ENCODE data around the gene EFCAB6. TPM values are rescaled to one million over a fixed set of nuclear protein-coding genes. Genes with fewer than 3 reads are reported as not detected.

The EFCAB6 gene
- total RNA-seq, 1 experiment from 2014 or later: 0.94 TPM

DNA sequence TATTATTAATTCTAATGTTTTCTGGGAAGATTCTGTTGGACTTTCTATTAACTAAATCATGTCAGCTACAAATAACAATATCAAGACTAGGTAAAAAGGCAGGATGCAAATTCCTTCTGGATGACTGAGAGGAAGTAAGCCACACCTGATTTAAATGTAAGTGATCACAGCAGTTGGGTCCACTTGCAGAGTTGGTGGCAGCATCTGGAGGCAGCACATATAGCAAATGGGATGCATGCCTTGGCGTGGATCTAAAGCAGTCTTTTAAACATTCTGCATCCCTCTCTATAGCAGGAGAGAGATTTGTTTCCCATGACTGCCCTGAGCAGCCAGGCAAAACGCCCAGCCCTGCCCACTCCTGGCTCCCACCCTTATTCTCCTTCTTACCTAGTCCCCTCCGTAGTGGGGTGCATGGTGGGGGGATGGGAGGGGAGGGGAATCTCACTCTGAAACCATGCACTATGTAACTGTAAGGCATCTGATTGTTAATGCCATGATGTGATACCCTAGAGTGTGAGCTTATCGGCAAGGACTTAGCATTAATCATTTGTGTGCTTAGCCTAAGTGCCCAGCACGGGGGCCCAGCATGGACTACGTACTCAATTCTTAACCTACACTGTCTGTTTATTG is 130.3 kb downstream of the EFCAB6 start (continued):
- TF ChIP-seq, protein P1, sequence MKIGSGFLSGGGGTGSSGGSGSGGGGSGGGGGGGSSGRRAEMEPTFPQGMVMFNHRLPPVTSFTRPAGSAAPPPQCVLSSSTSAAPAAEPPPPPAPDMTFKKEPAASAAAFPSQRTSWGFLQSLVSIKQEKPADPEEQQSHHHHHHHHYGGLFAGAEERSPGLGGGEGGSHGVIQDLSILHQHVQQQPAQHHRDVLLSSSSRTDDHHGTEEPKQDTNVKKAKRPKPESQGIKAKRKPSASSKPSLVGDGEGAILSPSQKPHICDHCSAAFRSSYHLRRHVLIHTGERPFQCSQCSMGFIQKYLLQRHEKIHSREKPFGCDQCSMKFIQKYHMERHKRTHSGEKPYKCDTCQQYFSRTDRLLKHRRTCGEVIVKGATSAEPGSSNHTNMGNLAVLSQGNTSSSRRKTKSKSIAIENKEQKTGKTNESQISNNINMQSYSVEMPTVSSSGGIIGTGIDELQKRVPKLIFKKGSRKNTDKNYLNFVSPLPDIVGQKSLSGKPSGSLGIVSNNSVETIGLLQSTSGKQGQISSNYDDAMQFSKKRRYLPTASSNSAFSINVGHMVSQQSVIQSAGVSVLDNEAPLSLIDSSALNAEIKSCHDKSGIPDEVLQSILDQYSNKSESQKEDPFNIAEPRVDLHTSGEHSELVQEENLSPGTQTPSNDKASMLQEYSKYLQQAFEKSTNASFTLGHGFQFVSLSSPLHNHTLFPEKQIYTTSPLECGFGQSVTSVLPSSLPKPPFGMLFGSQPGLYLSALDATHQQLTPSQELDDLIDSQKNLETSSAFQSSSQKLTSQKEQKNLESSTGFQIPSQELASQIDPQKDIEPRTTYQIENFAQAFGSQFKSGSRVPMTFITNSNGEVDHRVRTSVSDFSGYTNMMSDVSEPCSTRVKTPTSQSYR (CRISPR knock-in tag; IDR thresholded peaks at IDR 0.05): no peak
- TF ChIP-seq SMAD4 (CRISPR knock-in tag; IDR thresholded peaks at IDR 0.05) (no peak), TP53 (CRISPR knock-in tag; IDR thresholded peaks at IDR 0.05) (no peak), CBFB (CRISPR knock-in tag; IDR thresholded peaks at IDR 0.05; ENCODE audit: low read depth) (no peak), RORB (CRISPR knock-in tag; IDR thresholded peaks at IDR 0.05) (no peak), MYBL2 (CRISPR knock-in tag; IDR thresholded peaks at IDR 0.05) (no peak), TEAD1 (CRISPR knock-in tag; IDR thresholded peaks at IDR 0.05) (no peak), ZMAT4 (CRISPR knock-in tag; IDR thresholded peaks at IDR 0.05) (no peak), FOXK1 (CRISPR knock-in tag; IDR thresholded peaks at IDR 0.05) (no peak), MXD4 (CRISPR knock-in tag; IDR thresholded peaks at IDR 0.05; ENCODE audit: borderline replicate concordance) (no peak)
- TF ChIP-seq, protein P2, sequence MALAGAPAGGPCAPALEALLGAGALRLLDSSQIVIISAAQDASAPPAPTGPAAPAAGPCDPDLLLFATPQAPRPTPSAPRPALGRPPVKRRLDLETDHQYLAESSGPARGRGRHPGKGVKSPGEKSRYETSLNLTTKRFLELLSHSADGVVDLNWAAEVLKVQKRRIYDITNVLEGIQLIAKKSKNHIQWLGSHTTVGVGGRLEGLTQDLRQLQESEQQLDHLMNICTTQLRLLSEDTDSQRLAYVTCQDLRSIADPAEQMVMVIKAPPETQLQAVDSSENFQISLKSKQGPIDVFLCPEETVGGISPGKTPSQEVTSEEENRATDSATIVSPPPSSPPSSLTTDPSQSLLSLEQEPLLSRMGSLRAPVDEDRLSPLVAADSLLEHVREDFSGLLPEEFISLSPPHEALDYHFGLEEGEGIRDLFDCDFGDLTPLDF (CRISPR knock-in tag; IDR thresholded peaks at IDR 0.05): no peak
- TF ChIP-seq, protein P3, sequence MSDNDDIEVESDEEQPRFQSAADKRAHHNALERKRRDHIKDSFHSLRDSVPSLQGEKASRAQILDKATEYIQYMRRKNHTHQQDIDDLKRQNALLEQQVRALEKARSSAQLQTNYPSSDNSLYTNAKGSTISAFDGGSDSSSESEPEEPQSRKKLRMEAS (CRISPR knock-in tag; IDR thresholded peaks at IDR 0.05): no peak

- H3K9me3 Mint-ChIP-seq: peaks cover 8% of the 10 kb centered on the region
- POLR2A ChIA-PET: no interaction called here
- DNase-seq (ENCODE audit: low spot score) (no peak), ATAC-seq (no peak)
- TF ChIP-seq NFATC4 (CRISPR knock-in tag; IDR thresholded peaks at IDR 0.05) (no peak), EMX1 (CRISPR knock-in tag; IDR thresholded peaks at IDR 0.05) (no peak), MYBL2 (CRISPR knock-in tag; IDR thresholded peaks at IDR 0.05) (no peak), ZNF532 (CRISPR knock-in tag; IDR thresholded peaks at IDR 0.05; ENCODE audit: borderline replicate concordance) (no peak)
- H3K27ac Mint-ChIP-seq: no peak overlapping the region
- H3K27me3 Mint-ChIP-seq (ENCODE audit: low read depth): no peaks in the 10 kb centered on the region
- CTCF ChIA-PET: interaction anchor here (1.4 kb wide), 1 partner anchor 213 kb away, joined by 5 read pairs; no protein-coding TSS in a partner anchor
- H3K36me3 Mint-ChIP-seq: no peaks in the 10 kb centered on the region
- no peak overlapping the region for H3K4me3 Mint-ChIP-seq
- H3K4me1 Mint-ChIP-seq: no peaks in the 10 kb centered on the region
These were observed 141.6 kb downstream of the EFCAB6 start for GRCh38 chr22:43670513-43670912.

- ChIA-PET POLR2A (no interaction called here), CTCF (no interaction called here)
- H3K27me3 Mint-ChIP-seq (ENCODE audit: low read depth): no peaks in the 10 kb centered on the region
- H3K27ac Mint-ChIP-seq: no peak overlapping the region
- H3K4me3 Mint-ChIP-seq: no peak overlapping the region
- ATAC-seq: no peak
- H3K4me1 Mint-ChIP-seq: peaks cover 3% of the 10 kb centered on the region; the same call in 1 of the 2 replicates
- H3K9me3 Mint-ChIP-seq: peaks cover 8% of the 10 kb centered on the region
- no peak for DNase-seq (ENCODE audit: low spot score)
- H3K36me3 Mint-ChIP-seq: no peaks in the 10 kb centered on the region
- no peak for TF ChIP-seq KAT7 (CRISPR knock-in tag; IDR thresholded peaks at IDR 0.05; ENCODE audit: borderline replicate concordance)
- TF ChIP-seq, protein P4, sequence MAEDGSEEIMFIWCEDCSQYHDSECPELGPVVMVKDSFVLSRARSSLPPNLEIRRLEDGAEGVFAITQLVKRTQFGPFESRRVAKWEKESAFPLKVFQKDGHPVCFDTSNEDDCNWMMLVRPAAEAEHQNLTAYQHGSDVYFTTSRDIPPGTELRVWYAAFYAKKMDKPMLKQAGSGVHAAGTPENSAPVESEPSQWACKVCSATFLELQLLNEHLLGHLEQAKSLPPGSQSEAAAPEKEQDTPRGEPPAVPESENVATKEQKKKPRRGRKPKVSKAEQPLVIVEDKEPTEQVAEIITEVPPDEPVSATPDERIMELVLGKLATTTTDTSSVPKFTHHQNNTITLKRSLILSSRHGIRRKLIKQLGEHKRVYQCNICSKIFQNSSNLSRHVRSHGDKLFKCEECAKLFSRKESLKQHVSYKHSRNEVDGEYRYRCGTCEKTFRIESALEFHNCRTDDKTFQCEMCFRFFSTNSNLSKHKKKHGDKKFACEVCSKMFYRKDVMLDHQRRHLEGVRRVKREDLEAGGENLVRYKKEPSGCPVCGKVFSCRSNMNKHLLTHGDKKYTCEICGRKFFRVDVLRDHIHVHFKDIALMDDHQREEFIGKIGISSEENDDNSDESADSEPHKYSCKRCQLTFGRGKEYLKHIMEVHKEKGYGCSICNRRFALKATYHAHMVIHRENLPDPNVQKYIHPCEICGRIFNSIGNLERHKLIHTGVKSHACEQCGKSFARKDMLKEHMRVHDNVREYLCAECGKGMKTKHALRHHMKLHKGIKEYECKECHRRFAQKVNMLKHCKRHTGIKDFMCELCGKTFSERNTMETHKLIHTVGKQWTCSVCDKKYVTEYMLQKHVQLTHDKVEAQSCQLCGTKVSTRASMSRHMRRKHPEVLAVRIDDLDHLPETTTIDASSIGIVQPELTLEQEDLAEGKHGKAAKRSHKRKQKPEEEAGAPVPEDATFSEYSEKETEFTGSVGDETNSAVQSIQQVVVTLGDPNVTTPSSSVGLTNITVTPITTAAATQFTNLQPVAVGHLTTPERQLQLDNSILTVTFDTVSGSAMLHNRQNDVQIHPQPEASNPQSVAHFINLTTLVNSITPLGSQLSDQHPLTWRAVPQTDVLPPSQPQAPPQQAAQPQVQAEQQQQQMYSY (CRISPR knock-in tag; IDR thresholded peaks at IDR 0.05): no peak
- no peak for TF ChIP-seq ZBTB43 (CRISPR knock-in tag; IDR thresholded peaks at IDR 0.05)
- TF ChIP-seq MYBL2 (CRISPR knock-in tag; IDR thresholded peaks at IDR 0.05): no peak
These were observed 142.9 kb downstream of the EFCAB6 start for GRCh38 chr22:43669190-43669589.
